Islet of Langerhans (tissue), 1 donor: ENCODE results near the gene NRXN3.

ENCODE experiments used
- FAIRE-seq: peaks from one replicate; lab custom pipeline; 2011; peaks lifted over from hg19 to GRCh38; lab: Jason Lieb, UNC

The NRXN3 gene

DNA sequence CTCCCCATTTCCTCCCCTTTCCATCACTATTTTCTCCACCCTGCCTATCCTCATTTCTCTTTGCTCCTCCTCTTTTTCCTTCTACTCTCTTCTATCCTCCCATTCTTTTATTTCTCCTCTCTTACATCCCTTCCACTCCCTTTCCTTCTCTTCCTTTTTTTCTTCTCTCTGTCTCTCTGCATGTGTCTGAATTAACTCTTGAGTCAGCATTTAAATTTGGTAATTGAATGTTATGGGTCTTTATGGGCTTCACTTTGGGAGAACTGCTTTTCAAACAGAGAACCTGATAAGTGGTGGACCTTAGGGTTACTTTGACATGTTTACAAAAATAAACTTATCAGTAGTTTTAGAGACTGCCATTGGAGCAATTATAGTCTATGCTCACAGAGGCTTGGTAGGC, 992.7 kb downstream of the NRXN3 start:
- no peak for FAIRE-seq

DNA sequence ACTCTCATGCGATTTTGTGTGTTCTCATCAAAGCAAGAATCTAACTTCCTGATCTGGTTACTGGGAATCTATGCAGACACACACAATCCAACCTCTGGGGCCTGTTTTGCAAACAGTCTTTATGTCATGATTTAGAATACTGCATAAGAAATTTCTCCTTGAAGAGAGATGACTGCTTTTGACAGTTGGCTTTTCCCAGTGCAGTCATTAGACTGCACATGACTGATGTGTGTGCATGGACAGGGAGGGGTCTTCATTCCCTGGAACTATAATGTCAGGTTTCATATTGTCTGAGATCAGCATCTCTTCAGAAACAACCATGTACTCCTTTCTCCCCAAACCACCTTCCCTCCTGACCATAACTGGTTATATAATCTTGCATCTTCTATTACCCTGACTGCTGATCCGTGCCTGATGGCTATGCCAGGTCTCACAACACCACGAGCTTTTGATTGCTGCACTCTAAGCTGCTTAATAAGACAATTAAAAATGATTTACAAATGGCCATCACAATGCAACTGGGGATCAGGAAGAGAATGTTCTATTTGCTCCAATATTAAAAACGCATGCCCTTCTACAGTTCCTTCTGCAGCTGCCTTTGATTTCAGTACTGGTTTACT, 995.4 kb downstream of the NRXN3 start:
- no peak for FAIRE-seq

GRCh38 chr14:79166171-79166570, 996.0 kb downstream of the NRXN3 start:
- no peak for FAIRE-seq

DNA sequence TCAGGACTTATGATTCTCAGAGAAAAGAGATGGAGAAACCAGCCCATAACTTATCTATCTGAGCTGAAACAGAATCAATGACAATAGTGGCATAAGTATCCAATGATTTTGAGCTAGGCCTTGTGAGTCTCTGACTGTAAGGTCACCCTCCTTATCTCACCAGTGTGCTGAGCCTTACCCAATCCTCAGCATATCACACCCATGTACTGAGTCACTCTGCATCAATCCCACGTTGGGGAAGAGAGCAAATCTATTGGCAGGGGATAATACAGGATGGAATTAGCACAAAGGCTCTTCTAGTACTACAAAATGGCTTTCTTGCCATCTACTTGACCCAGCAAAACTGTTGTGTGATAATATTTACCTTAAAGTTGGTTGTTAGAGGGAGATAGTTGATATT, 997.8 kb downstream of the NRXN3 start:
- no peak for FAIRE-seq

- FAIRE-seq, result no peak
Observed at GRCh38 chr14:79175671-79176070, 1005.5 kb downstream of the NRXN3 start.

DNA sequence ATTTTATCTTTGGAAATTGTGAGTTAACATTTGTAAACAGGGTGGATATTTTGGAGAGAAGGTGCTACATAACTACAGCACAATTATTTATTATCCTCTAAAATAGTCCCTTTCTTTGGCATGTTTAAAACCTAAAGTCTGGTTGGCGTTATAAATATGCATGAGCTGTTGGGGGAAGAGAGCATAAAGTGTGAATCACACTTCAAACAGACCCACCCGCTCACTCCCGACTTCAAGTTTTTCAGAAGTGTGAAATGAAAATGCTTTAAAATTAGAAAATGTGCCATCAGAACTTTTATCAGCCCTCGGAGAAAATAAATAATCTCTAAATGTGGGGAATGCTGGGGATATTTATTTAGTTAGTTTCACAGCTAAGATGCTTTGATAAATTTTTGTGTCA, 1006.9 kb downstream of the NRXN3 start:
- FAIRE-seq, result no peak

GRCh38 chr14:79178719-79179118, 1008.5 kb downstream of the NRXN3 start:
- FAIRE-seq, result no peak

GRCh38 chr14:79179985-79180384, 1009.8 kb downstream of the NRXN3 start:
- no peak for FAIRE-seq

DNA sequence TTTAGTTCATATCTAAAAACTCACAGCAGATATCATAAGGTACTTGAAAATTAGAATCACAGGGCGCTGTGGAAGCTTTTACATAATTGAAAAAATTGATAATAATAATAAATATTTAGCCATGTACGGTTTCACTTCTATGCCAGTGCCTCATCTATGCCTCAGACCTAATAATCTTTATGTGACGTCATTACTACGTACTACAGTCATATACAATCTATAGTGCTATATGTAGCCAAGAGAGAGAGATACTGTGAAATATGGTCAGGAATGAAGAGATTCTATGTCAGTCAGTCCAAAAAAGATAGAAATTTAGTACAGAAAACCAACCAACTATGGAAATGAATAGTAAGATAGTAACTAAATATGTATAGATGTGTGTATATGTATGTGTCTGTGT, 1010.5 kb downstream of the NRXN3 start:
- FAIRE-seq, result no peak

GRCh38 chr14:79186523-79186922, 1016.4 kb downstream of the NRXN3 start:
- no peak for FAIRE-seq

- no peak for FAIRE-seq
Observed at GRCh38 chr14:79193689-79194477, 1023.7 kb downstream of the NRXN3 start.

- FAIRE-seq, result no peak
Observed at GRCh38 chr14:79196216-79196615, 1026.0 kb downstream of the NRXN3 start.

DNA sequence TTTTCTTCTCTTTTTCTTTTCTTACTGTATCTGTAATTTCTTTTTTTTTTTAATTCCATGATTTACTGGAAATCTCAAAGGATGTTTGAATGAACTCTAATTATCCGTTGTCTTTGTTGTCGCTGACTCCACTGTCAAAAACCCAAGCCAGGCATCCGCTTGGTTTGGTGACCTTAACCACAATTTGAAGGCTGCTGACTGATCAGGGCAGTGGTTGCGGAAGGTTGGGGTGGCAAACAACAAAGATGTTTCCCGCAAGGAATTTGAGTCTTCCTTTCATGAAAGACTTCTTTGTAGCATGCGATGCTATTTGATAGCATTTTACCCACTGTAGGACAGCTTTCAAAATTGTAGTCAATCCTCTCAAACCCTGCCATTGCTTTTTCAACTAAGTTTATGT, 1027.3 kb downstream of the NRXN3 start:
- no peak for FAIRE-seq

- no peak for FAIRE-seq
Observed at GRCh38 chr14:79199217-79199616, 1029.0 kb downstream of the NRXN3 start.

DNA sequence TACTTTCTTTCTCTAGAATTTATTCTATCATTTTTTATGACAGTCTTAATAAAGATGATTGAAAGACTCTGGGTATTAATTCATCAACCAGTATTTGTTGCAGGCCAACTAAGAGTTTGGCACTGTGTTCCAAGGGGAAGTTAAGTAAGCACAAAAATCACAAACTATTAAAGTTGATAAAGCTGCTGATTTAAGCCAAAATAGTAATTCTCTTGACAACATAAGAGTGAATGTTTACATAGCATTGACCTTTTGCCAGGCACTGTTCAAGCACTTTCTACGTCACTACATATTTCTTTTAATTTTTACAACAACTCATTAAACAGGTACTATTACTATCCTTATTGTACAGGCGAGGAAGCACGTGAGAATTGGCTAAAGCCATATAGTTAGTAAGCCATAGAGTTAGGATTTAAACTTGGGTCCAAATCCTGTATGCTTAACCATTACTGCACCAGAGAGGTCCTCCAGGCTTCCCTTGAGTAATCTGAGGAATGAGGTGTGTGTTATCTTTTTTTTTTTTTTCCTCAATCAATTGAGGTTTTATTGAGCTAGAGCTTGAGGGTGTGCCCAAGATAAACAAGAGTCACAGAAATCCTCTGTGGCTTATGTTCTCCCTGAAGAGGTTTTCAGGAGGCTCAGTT, 1031.5 kb downstream of the NRXN3 start:
- FAIRE-seq, result no peak

- no peak for FAIRE-seq
Observed at GRCh38 chr14:79204591-79204990, 1034.4 kb downstream of the NRXN3 start.

GRCh38 chr14:79209418-79209817, 1039.2 kb downstream of the NRXN3 start:
- no peak for FAIRE-seq

DNA sequence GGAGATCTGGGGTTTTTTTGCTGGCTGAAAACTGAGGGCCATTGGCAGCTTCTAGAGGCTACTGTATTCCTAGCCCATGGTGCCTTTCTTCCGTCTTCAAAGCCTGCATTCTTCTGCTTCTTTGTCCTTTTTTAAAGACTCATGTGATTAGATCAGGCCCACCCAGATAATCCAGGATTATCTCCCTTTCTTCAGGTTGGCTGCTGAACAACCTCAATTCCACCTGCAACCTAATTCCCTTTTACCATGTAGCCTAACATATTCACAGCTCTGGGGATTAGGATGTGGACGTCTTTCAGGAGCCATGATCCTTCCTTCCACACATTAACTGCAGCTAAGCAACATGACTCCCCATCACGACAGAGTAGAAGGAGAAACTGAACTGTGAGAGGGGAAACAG, 1055.6 kb downstream of the NRXN3 start:
- no peak for FAIRE-seq

DNA sequence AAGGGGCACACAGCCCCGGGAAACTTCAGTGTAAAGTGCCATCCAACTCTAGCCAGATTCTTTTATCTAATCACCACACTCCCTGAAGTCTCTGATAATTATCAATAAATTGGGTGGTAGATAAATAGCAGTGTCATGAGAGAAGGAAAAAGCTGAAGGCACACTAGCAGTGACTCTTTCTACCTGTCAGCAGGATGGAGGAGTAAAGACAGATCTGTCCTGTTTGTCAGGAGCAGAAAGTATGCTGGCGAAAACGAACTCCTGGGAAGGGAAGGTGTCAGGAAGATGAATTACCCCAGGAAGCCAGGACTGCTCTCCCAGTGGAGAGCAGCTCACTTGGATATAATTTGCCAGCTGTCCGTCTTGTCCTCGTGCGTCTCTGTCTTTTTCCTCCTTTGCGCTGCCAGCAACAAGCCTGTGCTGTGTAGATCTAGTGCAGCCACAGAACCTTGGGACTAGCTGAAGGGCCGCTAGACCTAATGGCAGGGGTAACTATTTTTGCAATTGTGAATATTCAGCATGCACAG, 1059.3 kb downstream of the NRXN3 start:
- FAIRE-seq, result no peak

DNA sequence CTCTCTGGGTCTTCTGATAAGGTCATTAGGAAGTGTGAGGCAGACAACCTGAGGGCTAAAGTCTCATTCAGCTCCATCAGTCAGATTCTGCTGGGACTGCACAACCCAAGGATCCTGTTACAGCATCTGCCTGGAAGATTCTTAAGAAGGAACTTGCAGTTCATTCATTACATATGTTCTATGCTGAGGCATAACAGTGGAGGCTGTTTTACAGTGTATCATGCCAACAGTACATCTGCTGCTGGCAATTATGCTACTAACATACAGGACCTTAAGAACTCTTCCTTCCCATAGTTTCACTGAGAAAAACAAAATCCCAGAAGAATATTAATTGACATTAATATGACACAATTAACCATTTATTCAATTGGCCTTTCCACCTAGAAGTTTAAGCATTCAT, 1072.5 kb downstream of the NRXN3 start:
- FAIRE-seq, result no peak

GRCh38 chr14:79246173-79246572, 1076.0 kb downstream of the NRXN3 start:
- FAIRE-seq, result no peak

- FAIRE-seq, result no peak
Observed at GRCh38 chr14:79248126-79248525, 1078.0 kb downstream of the NRXN3 start.

DNA sequence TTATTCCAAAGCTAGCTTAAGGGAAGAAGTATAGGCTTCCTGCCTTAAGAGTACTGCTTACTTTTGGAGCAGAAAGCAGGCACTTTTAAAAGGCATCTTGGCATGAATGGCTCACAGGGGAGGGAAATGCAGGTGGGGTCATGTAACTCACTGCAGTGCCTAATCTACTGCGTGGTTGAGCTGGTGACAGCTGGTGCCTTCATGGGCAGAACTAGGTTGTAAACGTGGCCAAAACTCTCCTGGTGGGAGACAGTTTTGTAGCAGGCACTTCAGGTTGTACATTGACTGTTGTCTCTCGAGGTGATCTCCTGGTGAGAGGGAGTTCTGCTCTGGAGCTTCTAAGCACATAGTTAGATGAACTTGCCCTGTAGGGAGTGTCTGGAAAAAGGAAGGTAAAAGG, 1078.6 kb downstream of the NRXN3 start:
- FAIRE-seq, result no peak
